HG03342 (cell line): ENCODE measurements around the gene PTK7.
"Not testable (repeated sequence)": the region's sequence is repeated elsewhere in the genome, so short reads cannot be mapped to it uniquely, and the experiment has no call there.

ENCODE experiments used
- ATAC-seq: cut with Tn5 transposase; IDR thresholded peaks from one replicate; pipeline ENCODE4 v1.9.1; 2021; ENCODE audit warnings: mild to moderate bottlenecking, moderate library complexity; ENCODE audit not compliant: unreplicated experiment

PTK7 gene

GRCh38 chr6:43075670-43076463, at the start of gene PTK7:
TSS of gene PTK7 (plus strand) at chr6:43076314. CDS start at chr6:43076489, 175 bp downstream.
- ATAC-seq: no peak

DNA sequence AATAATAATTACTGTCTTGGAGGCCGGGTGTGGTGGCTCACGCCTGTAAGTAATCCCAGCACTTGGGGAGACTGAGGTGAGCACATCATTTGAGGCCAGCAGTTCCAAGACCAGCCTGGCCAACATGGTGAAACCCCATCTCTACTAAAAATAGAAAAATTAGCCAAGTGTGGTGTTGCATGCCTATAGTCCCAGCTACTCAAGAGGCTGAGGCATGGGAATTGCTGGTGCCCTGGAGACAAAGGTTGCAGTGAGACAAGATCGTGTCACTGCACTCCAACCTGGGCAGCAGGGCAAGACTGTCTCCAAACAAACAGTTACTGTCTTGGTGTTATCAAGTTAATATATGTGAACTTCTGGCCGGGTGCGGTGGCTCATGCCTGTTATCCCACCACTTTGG, 49.7 kb upstream of the PTK7 start:
- no peak for ATAC-seq

GRCh38 chr6:43029120-43029519, 47.0 kb upstream of the PTK7 start:
- no peak for ATAC-seq

- ATAC-seq: no peak
Measured at GRCh38 chr6:43032326-43032725, 43.8 kb upstream of the PTK7 start.

GRCh38 chr6:43033496-43034189, 42.5 kb upstream of the PTK7 start:
- no peak for ATAC-seq

DNA sequence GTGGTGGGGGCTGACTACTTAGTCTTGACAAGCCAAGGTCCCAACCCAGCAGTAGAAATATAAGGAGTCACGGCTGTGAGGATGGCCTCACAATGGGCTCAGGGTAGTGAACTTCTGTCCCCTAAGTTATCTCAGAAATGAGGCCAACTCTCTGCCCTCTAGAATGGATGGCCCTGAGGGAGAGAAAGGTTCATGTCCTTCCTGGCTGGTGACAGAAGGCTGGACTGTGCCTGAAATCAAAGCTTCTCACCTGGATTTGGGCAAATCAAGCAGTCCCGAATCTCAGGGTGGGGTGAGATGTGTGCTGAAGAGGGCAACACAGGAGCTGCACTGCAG, 42.0 kb upstream of the PTK7 start:
- no peak for ATAC-seq

DNA sequence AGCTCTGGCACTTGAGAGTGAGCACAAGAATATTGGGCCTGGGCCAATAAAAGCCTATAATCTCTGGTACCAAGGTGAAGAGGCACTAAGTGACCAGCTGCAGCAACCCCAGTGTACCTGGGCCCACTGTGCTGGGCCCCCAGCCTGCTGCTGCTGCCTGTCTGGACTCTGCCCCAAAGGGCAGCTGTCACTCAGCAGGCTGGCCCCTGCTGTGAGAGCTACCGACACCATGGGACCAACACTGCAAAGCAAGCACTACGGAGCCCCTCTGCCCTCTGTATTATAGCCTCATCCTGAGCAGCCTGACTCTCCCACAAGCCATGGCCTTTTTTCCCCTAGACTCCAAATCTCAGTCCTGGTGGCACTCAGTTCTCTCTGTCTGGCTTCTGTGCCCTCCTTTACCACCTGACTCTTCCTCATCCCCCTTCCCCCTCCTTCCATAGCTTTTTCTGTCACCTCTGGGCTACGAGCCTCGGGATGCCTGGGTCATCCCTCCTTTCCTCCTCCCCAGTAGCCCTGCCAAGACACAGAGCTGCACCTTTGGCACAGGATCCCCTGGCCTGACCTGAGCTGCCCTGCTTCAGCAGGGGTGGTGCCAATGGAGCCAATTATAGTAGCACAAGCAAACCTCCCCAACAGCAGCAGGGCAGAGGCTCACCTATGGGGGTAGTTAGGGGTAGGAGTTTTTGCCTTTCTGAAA, 40.5 kb upstream of the PTK7 start:
- ATAC-seq: no peak

DNA sequence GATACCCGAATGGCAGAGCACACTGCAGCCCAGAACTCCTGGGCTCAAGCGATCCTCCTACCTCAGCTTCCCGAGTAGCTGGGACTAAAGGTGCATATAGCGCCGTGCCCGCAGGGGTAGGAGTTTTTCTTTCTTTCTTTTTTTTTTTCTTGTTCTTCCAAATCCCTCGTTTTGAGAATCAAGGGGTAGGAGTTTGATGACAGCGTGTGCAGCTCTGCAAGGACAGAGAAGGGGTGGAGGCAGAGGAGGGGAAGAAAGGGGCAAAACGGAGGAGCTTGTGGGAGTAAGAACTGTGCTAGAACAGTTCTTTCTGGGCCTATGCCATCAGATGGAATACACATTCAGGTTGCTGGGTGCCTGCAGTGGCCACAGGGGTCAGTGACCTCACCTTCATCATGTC, 39.4 kb upstream of the PTK7 start:
- ATAC-seq: no peak

DNA sequence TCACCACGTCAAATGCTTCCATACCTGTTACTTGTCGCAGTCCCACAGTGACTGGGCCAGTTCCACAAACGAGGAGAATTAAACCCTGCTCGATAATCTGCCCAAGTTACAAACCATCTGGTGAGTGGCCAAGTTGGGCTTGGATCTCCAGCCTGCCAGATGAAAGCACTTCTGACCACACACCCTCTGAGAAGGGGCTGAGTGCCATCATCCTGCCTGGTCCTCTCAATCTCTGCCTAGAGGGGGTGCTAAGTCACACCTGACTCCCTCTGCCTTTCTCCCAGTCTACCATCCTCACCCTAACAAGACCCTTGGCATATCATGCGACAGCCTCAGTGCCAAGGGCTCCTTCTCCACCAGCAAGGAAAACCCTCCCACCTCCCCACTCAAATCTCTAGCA, 38.9 kb upstream of the PTK7 start:
- no peak for ATAC-seq

DNA sequence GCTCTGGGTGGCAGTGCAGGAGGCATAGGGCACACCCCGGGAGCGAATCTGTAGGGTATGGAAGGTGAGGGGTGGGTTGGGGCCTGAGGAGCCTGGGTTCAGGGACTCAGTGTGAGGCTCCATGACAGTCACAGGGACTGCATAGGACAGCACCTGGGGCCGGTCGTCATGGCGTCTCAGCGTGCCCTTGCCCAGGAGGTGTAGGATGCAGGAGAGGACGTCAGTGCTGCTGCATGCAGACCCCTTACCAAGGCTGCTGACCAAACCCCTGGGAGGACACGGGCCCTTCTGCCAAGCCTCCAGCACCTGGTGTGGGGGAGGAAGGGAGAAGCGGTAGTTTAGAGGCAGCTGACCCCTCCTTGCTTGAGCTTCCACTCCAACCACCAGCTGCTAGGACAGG, 38.4 kb upstream of the PTK7 start:
- no peak for ATAC-seq

GRCh38 chr6:43038727-43039126, 37.4 kb upstream of the PTK7 start:
- ATAC-seq: no peak

GRCh38 chr6:43040542-43041257, 35.4 kb upstream of the PTK7 start:
- ATAC-seq: no peak

DNA sequence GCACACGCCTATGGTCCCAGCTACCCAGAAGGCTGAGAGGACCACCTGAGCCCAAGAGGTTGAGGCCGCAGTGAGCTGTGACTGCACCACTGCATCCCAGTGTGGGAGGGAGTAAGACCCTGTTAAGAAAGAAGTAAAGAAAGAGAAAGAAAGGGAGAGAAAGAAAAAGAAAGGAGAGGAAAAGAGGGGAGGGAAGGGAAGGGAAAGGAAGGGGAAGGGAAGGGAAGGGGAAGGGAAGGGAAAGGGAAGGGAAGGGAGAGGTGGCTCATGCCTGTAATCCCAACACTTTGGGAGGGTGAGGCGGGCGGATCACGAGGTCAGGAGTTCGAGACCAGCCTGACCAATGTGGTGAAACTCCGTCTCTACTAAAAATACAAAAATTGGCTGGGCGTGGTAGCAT, 34.6 kb upstream of the PTK7 start:
- ATAC-seq: not testable (repeated sequence)

- no peak for ATAC-seq
Measured at GRCh38 chr6:43043310-43043709, 32.8 kb upstream of the PTK7 start.

- no peak for ATAC-seq
Measured at GRCh38 chr6:43045371-43045930, 30.7 kb upstream of the PTK7 start.

GRCh38 chr6:43047998-43048397, 28.1 kb upstream of the PTK7 start:
- no peak for ATAC-seq

DNA sequence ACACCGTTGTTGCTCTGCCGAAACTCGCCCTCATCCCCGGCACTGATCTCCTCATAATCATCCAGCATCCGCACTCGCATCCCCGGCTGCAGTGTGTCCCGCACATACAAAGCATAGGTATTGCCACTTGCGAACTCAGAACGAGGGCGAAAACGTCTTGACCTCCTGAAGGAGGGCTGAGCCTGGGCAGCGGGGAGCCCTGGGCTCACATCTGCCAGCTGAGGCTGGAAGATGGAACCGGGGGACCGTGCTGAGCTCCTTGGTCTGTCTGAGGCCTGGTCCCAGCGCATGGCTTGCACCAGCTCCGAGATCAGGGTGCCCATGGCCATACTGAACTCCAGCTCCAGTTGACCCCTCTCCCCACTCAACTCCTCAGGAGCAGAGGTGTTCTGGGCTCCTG, 25.1 kb upstream of the PTK7 start:
- no peak for ATAC-seq

GRCh38 chr6:43052225-43052841, 23.8 kb upstream of the PTK7 start:
- ATAC-seq: no peak

DNA sequence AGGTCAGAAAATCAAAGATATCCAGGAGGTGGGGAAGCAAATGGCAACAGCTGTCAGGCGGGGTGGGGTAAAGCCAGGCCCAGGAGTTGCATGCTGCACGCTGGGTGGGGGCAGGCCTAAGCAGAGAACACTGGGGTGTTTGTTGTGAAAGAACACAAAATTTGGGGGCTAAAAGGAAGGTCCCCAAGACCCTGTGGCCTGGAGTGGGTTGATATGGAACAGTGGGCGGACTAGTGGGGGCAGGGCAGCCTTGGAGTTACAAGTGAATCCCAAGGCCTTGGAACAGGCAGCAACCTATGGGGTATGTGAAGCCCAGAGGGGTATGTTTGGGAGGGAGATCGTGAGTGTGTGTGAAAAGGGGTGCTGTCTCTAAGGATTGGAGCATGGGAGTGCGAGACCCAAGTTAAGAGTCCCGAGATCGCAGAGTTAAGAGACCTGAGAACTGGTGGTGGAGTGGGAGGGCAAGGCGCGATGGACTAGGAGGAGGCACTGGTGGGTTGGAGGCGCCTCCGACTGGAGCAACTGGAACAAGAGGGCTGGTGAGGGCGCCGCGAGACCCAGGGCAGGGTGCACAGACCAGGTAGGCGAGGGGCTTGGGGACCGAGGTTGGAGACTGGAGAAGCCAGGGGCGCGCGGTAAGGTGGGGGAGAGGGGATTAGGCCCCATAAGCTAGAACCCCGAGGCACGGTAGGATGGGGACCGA, 23.1 kb upstream of the PTK7 start:
- peak; percentile 11 for ATAC-seq
